ENCODE measurements around the gene ARHGEF17. TPM values are rescaled to one million over a fixed set of nuclear protein-coding genes. Genes with fewer than 3 reads are reported as not detected.

Gene ARHGEF17
- total and polyA plus RNA-seq, 2 of the 8 experiments (the other 6 are each of a cell fraction or from before 2014, with no cell fraction given), result 11.3 to 14.6 TPM

- TF ChIP-seq CHD7 (IDR thresholded peaks at IDR 0.05; ENCODE audit: insufficient replicate concordance, low read length) (no peak), KDM5A (IDR thresholded peaks at IDR 0.05; ENCODE audit: low read length) (no peak), USF2 (IDR thresholded peaks at IDR 0.05; ENCODE audit: low read length) (no peak), BACH1 (IDR thresholded peaks at IDR 0.05; ENCODE audit: low read length) (no peak), SIN3A (conservative IDR thresholded peaks at IDR 0.05 in 1 of 2, IDR thresholded peaks at IDR 0.05 in 1 of 2; ENCODE audit: low read depth in 1 of 2, low read length in 2 of 2) (no peak), PHF8 (conservative IDR thresholded peaks at IDR 0.05; ENCODE audit: low read depth, low read length) (no peak), SRF (IDR thresholded peaks at IDR 0.05; ENCODE audit: low read depth, low read length) (no peak), SIX5 (IDR thresholded peaks at IDR 0.05; ENCODE audit: low read depth, low read length) (no peak)
Measured at GRCh38 chr11:73315293-73316020, 7.4 kb downstream of the ARHGEF17 start (continued).

All from H1 (cell line).